MM.1S (cell line): ENCODE measurements around the gene SRSF11.

Experiments used
- CTCF ChIP-seq: fragments of 300-600 bp; sonication (generic); IDR thresholded peaks from 2 replicates; pipeline ENCODE4 v1.5.1; 2016; ENCODE audit warnings: antibody characterized with exemption, low read length, mixed read lengths
- EZH2phosphoT487 ChIP-seq: fragments of 300-600 bp; sonication (generic); IDR thresholded peaks from 2 replicates; pipeline ENCODE4 v1.6.1; 2018; ENCODE audit warnings: antibody characterized with exemption, low read length

DNA sequence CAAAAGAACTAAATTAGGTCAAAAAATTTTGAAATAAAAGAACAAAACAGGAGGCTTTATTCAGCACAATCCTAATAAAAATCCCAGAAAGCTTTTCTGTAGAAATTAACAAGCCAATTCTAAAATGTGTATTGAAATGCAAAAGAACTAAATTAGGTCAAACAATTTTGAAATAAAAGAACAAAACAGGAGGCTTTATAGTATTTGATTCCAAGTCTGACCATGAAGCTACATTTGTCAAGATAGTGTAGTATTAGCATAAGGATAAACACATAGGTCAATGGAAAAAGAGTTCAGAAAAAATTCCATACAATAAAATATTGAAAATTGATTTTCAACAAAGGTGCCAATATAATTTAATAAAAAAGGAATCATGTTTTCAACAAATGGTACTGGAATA is 26.6 kb upstream of the SRSF11 start:
- TF ChIP-seq EZH2phosphoT487 (no peak), CTCF (no peak)
